Prostate gland (tissue), 2 donors: ENCODE data around the gene PCDHGA8. TPM values are rescaled to one million over a fixed set of nuclear protein-coding genes. Genes with fewer than 3 reads are reported as not detected.

ENCODE experiments used
- DNase-seq: peaks from one replicate; pipeline ENCODE4 v3.0.0-alpha.2; 2019; ENCODE audit warnings: low spot score
- H3K27ac ChIP-seq, 2 donors: fragments of 200-600 bp; sonication (generic); 2 replicates each; pipeline ENCODE4 v1.5.1; 2017 to 2019
- H3K27me3 ChIP-seq: fragments of 200-600 bp; sonication (generic); replicated peaks from 2 replicates; pipeline ENCODE4 v1.5.1; 2019; ENCODE audit not compliant: insufficient read depth
- H3K36me3 ChIP-seq, 2 donors: fragments of 200-600 bp; sonication (generic); 1 replicate in 1 of 2; 2 replicates in 1 of 2; pipeline versions ENCODE4 v1.5.1 to v1.8.1; 2017 to 2019
- H3K4me1 ChIP-seq: fragments of 200-600 bp; sonication (generic); replicated peaks from 2 replicates; pipeline ENCODE4 v1.5.1; 2019
- H3K4me3 ChIP-seq, 2 donors: fragments of 200-600 bp; sonication (generic); 2 replicates each; pipeline ENCODE4 v1.5.1; 2017 to 2019
- H3K9me3 ChIP-seq: fragments of 200-600 bp; sonication (generic); 2 replicates; pipeline ENCODE4 v1.5.1; 2017
- POLR2A ChIP-seq: fragments of 450-650 bp; IDR thresholded peaks from one replicate; pipeline ENCODE4 v1.6.1; 2016; ENCODE audit warnings: antibody characterized with exemption, mild to moderate bottlenecking
- POLR2AphosphoS5 ChIP-seq: sonication (generic); formaldehyde crosslinking; IDR thresholded peaks from one replicate; pipeline ENCODE4 v1.6.1; 2017; ENCODE audit warnings: antibody characterized with exemption
- WGBS: methylation state at CpG from one replicate; pipeline ENCODE4 v1.1.5; 2018; 5-methylcytosine and 5-hydroxymethylcytosine counted together
- intact Hi-C: fragments of 100-400 bp; cut with DNase I; formaldehyde crosslinking; loops from one replicate; pipeline ENCODE4 v1.14.2; 2022
- total RNA-seq, 2 donors: library from RNA; depleted of rRNA; stranded (reverse); fragments of >200 nt; gene quantifications; one replicate each; pipeline ENCODE4 v1.1.0, GENCODE V29; 2016
- TF ChIP-seq, protein P1 (sequence below), 4 experiments: fragments of 200-600 bp in 2 of 4; fragments of 450-650 bp in 2 of 4; sonication (generic) in 2 of 4; IDR thresholded peaks; 1 replicate in 3 of 4; 2 replicates in 1 of 4; pipeline ENCODE4 v1.5.1; 2016 to 2019; ENCODE audit warnings: antibody characterized with exemption in 4 of 4, mild to moderate bottlenecking in 2 of 4, moderate library complexity in 2 of 4

PCDHGA8 gene
- 1 to 10 TPM; 1.1 to 4.2 TPM for total RNA-seq

DNA sequence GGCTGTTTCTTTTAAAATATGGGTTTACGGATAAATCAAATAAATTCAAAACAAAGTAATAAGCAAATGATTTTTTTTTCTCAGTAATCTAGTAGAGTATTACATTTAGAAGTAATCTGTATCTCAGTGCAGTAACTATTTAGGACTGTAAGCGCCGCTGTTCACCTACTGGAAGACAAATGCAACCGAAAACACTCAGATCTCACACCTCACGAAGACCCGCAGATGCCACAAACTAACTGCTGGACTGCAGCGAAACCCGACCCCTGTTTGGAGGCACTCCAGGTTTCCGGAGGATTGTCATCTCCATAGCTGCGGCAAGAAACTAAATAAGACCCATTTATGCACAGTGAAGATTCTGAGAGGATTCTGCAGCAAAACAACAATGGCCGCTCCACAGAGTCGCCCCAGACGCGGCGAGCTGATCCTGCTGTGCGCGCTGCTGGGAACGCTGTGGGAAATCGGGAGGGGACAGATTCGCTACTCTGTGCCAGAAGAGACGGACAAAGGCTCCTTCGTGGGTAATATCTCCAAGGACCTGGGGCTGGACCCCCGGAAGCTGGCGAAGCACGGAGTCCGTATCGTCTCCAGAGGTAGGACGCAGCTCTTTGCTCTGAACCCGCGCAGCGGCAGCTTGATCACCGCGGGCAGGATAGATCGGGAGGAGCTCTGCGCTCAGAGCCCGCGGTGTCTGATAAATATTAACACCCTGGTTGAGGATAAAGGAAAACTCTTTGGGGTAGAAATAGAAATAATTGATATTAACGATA is at the start of gene PCDHGA8:
TSS of gene PCDHGA8 (plus strand) at position 205 of the 770 bp plus-strand sequence. CDS start at position 386, 181 bp downstream.
- WGBS = 26% methylated on average over 38 of the region's 38 CpGs
- peaks cover 6% of the 10 kb centered on the region for H3K27me3 ChIP-seq
- no peaks in the 10 kb centered on the region for H3K4me1 ChIP-seq
- H3K4me3 ChIP-seq = no peak within 1 kb of the TSS
- no peaks in the 10 kb centered on the region for H3K9me3 ChIP-seq
- H3K36me3 ChIP-seq = no peaks in the 10 kb centered on the region
- TF ChIP-seq POLR2AphosphoS5 = no peak
- no peak for TF ChIP-seq POLR2A
- TF ChIP-seq, protein P1, sequence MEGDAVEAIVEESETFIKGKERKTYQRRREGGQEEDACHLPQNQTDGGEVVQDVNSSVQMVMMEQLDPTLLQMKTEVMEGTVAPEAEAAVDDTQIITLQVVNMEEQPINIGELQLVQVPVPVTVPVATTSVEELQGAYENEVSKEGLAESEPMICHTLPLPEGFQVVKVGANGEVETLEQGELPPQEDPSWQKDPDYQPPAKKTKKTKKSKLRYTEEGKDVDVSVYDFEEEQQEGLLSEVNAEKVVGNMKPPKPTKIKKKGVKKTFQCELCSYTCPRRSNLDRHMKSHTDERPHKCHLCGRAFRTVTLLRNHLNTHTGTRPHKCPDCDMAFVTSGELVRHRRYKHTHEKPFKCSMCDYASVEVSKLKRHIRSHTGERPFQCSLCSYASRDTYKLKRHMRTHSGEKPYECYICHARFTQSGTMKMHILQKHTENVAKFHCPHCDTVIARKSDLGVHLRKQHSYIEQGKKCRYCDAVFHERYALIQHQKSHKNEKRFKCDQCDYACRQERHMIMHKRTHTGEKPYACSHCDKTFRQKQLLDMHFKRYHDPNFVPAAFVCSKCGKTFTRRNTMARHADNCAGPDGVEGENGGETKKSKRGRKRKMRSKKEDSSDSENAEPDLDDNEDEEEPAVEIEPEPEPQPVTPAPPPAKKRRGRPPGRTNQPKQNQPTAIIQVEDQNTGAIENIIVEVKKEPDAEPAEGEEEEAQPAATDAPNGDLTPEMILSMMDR (IDR thresholded peaks at IDR 0.05) = no peak
- no peak for DNase-seq
- H3K27ac ChIP-seq = no peak within 1 kb of the TSS
- intact Hi-C loops = no loop called here

DNA sequence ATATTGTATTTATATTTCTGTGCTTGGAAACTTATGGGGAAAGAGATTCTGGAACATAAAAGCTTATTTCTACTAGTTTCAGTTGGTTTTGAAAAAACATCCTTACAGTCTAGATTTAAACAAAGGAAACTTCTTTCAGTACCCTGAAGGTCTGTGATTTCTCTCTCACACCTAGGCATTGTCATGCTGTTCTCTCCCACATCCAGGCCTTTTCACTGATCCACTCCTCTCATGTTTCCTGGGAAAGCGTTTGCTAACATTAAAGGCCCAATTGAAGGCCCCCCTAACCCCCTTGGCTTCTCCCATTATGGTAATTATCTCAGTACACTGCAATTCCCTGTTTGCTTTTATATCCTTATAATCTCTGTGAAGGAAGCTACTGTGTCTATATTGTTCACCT is 49.7 kb upstream of the PCDHGA8 start:
- Histone ChIP-seq H3K9me3 (no peaks in the 10 kb centered on the region), H3K27me3 (no peaks in the 10 kb centered on the region), H3K4me3 (no peak overlapping the region), H3K4me1 (no peaks in the 10 kb centered on the region), H3K36me3 (no peaks in the 10 kb centered on the region), H3K27ac (no peak overlapping the region)
- 5% methylated on average over 1 of the region's 1 CpG for WGBS
- intact Hi-C loops = no loop called here
- DNase-seq = no peak
- no peak for TF ChIP-seq POLR2AphosphoS5
- TF ChIP-seq POLR2A = no peak
- TF ChIP-seq, protein P1 (IDR thresholded peaks at IDR 0.05) = no peak

DNA sequence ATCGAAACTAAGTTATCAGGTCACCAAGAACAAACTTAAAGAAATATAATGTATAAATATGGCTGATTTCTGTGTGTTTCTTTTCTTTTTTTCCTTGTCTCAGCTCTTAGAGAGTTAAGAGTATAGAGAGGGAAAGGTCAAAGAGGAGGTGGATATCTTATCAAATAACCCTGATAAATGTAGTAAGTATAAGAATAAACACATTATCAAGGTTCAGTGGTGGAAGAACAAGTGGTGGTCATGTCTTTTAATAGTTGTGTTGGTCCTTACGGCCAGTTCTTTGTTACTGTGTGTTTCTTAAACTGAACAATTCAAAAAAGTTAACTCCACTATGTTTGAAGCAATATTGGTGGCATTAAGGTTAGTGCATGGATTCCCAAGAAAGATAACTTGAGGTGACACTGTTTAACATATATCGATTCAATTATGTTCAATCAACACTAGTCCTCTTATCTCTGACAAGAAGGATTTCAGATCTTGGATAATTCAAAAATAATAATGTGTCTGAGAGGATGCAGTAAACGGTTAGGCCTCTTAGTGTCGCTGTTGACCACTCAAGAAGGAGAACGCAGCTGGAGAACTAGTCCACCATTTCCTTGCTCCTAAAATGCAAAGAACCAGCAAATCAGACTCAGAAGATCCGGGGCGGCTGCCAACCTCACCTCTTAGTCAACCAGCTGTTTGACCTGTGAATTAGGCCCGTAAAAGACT is 49.0 kb upstream of the PCDHGA8 start, which contains the start of gene PCDHGA3:
TSS of gene PCDHGA3 (plus strand) at position 588 of the 711 bp plus-strand sequence. CDS start 205 bp downstream, outside the sequence.
- no peak within 1 kb of the TSS for H3K27ac ChIP-seq
- H3K4me3 ChIP-seq = no peak within 1 kb of the TSS
- no peaks in the 10 kb centered on the region for H3K9me3 ChIP-seq
- TF ChIP-seq POLR2AphosphoS5 (no peak), POLR2A (no peak)
- TF ChIP-seq, protein P1 (IDR thresholded peaks at IDR 0.05) = no peak
- no peaks in the 10 kb centered on the region for H3K36me3 ChIP-seq
- no peaks in the 10 kb centered on the region for H3K4me1 ChIP-seq
- DNase-seq = no peak
- 24% methylated on average over 9 of the region's 9 CpGs for WGBS
- intact Hi-C loops = no loop called here
- H3K27me3 ChIP-seq = no peaks in the 10 kb centered on the region

DNA sequence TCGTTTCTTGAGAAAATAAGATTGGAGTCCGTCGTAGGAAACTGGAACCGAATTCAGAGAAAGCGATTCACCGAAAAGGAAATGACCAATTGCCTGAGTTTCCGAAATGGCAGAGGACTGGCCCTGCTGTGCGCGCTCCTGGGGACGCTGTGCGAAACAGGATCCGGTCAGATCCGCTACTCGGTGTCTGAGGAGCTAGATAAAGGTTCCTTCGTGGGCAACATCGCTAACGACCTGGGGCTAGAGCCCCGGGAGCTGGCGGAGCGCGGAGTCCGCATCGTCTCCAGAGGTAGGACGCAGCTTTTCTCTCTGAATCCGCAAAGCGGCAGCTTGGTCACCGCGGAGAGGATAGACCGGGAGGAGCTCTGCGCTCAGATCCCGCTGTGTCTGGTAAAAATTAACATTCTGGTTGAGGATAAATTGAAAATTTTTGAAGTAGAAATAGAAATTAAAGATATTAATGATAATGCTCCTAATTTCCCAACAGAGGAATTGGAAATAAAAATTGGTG is 48.4 kb upstream of the PCDHGA8 start:
- no peak overlapping the region for H3K4me3 ChIP-seq
- no peak overlapping the region for H3K27ac ChIP-seq
- intact Hi-C loops = no loop called here
- no peaks in the 10 kb centered on the region for H3K9me3 ChIP-seq
- 24% methylated on average over 31 of the region's 31 CpGs for WGBS
- H3K4me1 ChIP-seq = no peaks in the 10 kb centered on the region
- no peaks in the 10 kb centered on the region for H3K27me3 ChIP-seq
- no peak for DNase-seq
- TF ChIP-seq, protein P1 (IDR thresholded peaks at IDR 0.05) = no peak
- TF ChIP-seq POLR2A = no peak
- no peak for TF ChIP-seq POLR2AphosphoS5
- H3K36me3 ChIP-seq = no peaks in the 10 kb centered on the region
